DMS153 treated with DMSO at 0.1 percent for 48 hours (cell line): ENCODE measurements around the gene DUSP8.
"Not testable (repeated sequence)": the region's sequence is repeated elsewhere in the genome, so short reads cannot be mapped to it uniquely, and the experiment has no call there.

Experiments
- DNase-seq: peaks from one replicate; lab custom pipeline; 2025; ENCODE audit not compliant: unreplicated experiment; lab: John Stamatoyannopoulos, UW

DUSP8 gene

GRCh38 chr11:1518301-1518700, 53.8 kb downstream of the DUSP8 start:
- no peak for DNase-seq

- DNase-seq: no peak
Measured at GRCh38 chr11:1517117-1518005, 54.7 kb downstream of the DUSP8 start.

- no peak for DNase-seq
Measured at GRCh38 chr11:1516273-1517067, 55.6 kb downstream of the DUSP8 start.

GRCh38 chr11:1515082-1516060, 56.7 kb downstream of the DUSP8 start:
- DNase-seq: no peak

GRCh38 chr11:1514336-1515061, 57.6 kb downstream of the DUSP8 start:
- no peak for DNase-seq

- DNase-seq: no peak
Measured at GRCh38 chr11:1513326-1514296, 58.5 kb downstream of the DUSP8 start.

GRCh38 chr11:1512531-1513258, 59.4 kb downstream of the DUSP8 start:
- DNase-seq: not testable (repeated sequence)

GRCh38 chr11:1511937-1512496, 60.1 kb downstream of the DUSP8 start:
- DNase-seq: no peak

GRCh38 chr11:1510928-1511327, 61.1 kb downstream of the DUSP8 start:
- no peak for DNase-seq

- DNase-seq: not testable (repeated sequence)
Measured at GRCh38 chr11:1510351-1510750, 61.7 kb downstream of the DUSP8 start.

GRCh38 chr11:1509626-1510255, 62.3 kb downstream of the DUSP8 start:
- no peak for DNase-seq

GRCh38 chr11:1508986-1509385, 63.1 kb downstream of the DUSP8 start:
- no peak for DNase-seq

- no peak for DNase-seq
Measured at GRCh38 chr11:1508491-1508891, 63.6 kb downstream of the DUSP8 start.

- no peak for DNase-seq
Measured at GRCh38 chr11:1507381-1508140, 64.5 kb downstream of the DUSP8 start.

- DNase-seq: no peak
Measured at GRCh38 chr11:1506981-1507380, 65.1 kb downstream of the DUSP8 start.

- no peak for DNase-seq
Measured at GRCh38 chr11:1505480-1505879, 66.6 kb downstream of the DUSP8 start.
